Breast epithelium (tissue), 4 donors: Measurements from ENCODE around the gene EIF4G2. TPM values are rescaled to one million over a fixed set of nuclear protein-coding genes. Genes with fewer than 3 reads are reported as not detected.

Experiments
- DNase-seq, 2 donors: peaks; one replicate each; pipeline ENCODE4 v3.0.0-alpha.2; 2019; ENCODE audit warnings: low spot score in 2 of 2
- H3K27ac ChIP-seq, 2 donors: fragments of 200-600 bp; sonication (generic) in 1 of 2; one replicate each; pipeline ENCODE4 v1.5.1; 2016 to 2019; ENCODE audit warnings: mild to moderate bottlenecking in 1 of 2
- H3K27me3 ChIP-seq, 2 donors: fragments of 200-600 bp; sonication (generic) in 1 of 2; one replicate each; pipeline versions ENCODE4 v1.5.1 to v1.6.0; 2017 to 2019; ENCODE audit warnings: control low read depth in 1 of 2, mild to moderate bottlenecking in 1 of 2
- H3K36me3 ChIP-seq: fragments of 200-600 bp; one replicate; pipeline ENCODE4 v1.5.1; 2019
- H3K4me1 ChIP-seq, 2 donors: fragments of 200-600 bp; sonication (generic); one replicate each; pipeline ENCODE4 v1.5.1; 2016 to 2019; ENCODE audit warnings: control low read depth in 1 of 2
- H3K4me3 ChIP-seq, 3 donors: fragments of 200-600 bp; sonication (generic); 1 replicate in 2 of 3; 2 replicates in 1 of 3; pipeline ENCODE4 v1.5.1; 2016 to 2019; ENCODE audit warnings: mild to moderate bottlenecking in 3 of 3, moderate library complexity in 2 of 3
- H3K9me3 ChIP-seq, 2 donors: fragments of 200-600 bp; sonication (generic) in 1 of 2; one replicate each; pipeline ENCODE4 v1.5.1; 2016 to 2019; ENCODE audit warnings: control low read depth in 1 of 2
- CTCF ChIP-seq, 3 donors: fragments of 450-650 bp; IDR thresholded peaks; one replicate each; pipeline ENCODE4 v1.5.1; 2016 to 2017; ENCODE audit warnings: antibody characterized with exemption in 3 of 3, mild to moderate bottlenecking in 3 of 3, moderate library complexity in 3 of 3
- POLR2A ChIP-seq: fragments of 450-650 bp; IDR thresholded peaks from one replicate; pipeline ENCODE4 v1.6.1; 2016; ENCODE audit warnings: antibody characterized with exemption, mild to moderate bottlenecking, moderate library complexity
- POLR2AphosphoS5 ChIP-seq, 3 donors: sonication (generic); formaldehyde crosslinking; IDR thresholded peaks; one replicate each; pipeline ENCODE4 v1.6.1; 2017; ENCODE audit warnings: antibody characterized with exemption in 3 of 3
- intact Hi-C: fragments of 100-400 bp; cut with DNase I; formaldehyde crosslinking; loops from one replicate; pipeline ENCODE4 v1.15.1; 2023; ENCODE audit warnings: low total_unique reads
- total RNA-seq, 3 donors: library from RNA; depleted of rRNA; stranded (reverse); fragments of >200 nt; gene quantifications; one replicate each; pipeline ENCODE4 v1.1.0, GENCODE V29; 2016

The EIF4G2 gene
- 100 to 1,000 TPM; 385 to 456 (median 416) TPM for total RNA-seq

- DNase-seq, result peak; percentile 99
- Histone ChIP-seq H3K27me3 (no peaks in the 10 kb centered on the region), H3K27ac (peak within 1 kb of the TSS; percentile 99), H3K9me3 (no peaks in the 10 kb centered on the region), H3K36me3 (peaks cover 12% of the 10 kb centered on the region), H3K4me1 (peaks cover 7 to 13% of the 10 kb centered on the region in 2 donors), H3K4me3 (peak within 1 kb of the TSS; percentile 83 to 94 (median 85))
- peak; percentile 99 for TF ChIP-seq POLR2A
- TF ChIP-seq POLR2AphosphoS5 (IDR thresholded peaks at IDR 0.05), result peak; percentile 99
- TF ChIP-seq CTCF (IDR thresholded peaks at IDR 0.05), result peak in 2 of 3 donors; percentile 7 to 8
- intact Hi-C loops, result no loop called here
Measured at GRCh38 chr11:10808553-10809372, at the start of gene EIF4G2. TSS of gene EIF4G2 (minus strand) at chr11:10808926.

GRCh38 chr11:10857709-10858438, 49.1 kb upstream of the EIF4G2 start, which contains the start of gene ZBED5:
TSS of gene ZBED5 (minus strand) at chr11:10858053. CDS start at chr11:10854945, 3,108 bp downstream.
- H3K36me3 ChIP-seq, result peaks cover 9% of the 10 kb centered on the region
- H3K27ac ChIP-seq, result peak within 1 kb of the TSS; percentile 95 to 99
- intact Hi-C loops, result no loop called here
- no peaks in the 10 kb centered on the region for H3K9me3 ChIP-seq
- no peaks in the 10 kb centered on the region for H3K27me3 ChIP-seq
- H3K4me3 ChIP-seq, result peak within 1 kb of the TSS; percentile 79 to 93 (median 83)
- peak; percentile 16 to 36 (median 20) for TF ChIP-seq CTCF (IDR thresholded peaks at IDR 0.05)
- TF ChIP-seq POLR2A, result peak; percentile 89
- peak; percentile 91 to 97 (median 97) for TF ChIP-seq POLR2AphosphoS5 (IDR thresholded peaks at IDR 0.05)
- peak; percentile 96 to 97 for DNase-seq
- H3K4me1 ChIP-seq, result peaks cover 0 to 11% of the 10 kb centered on the region in 2 donors

GRCh38 chr11:10857459-10857708, 48.7 kb upstream of the EIF4G2 start:
- intact Hi-C loops, result no loop called here
- Histone ChIP-seq H3K4me3 (peak overlapping the region; percentile 79 to 93 (median 83)), H3K9me3 (no peaks in the 10 kb centered on the region), H3K27me3 (no peaks in the 10 kb centered on the region), H3K27ac (peak overlapping the region; percentile 95 to 99), H3K36me3 (peaks cover 14% of the 10 kb centered on the region), H3K4me1 (peaks cover 0 to 11% of the 10 kb centered on the region in 2 donors)
- no peak for TF ChIP-seq POLR2AphosphoS5 (IDR thresholded peaks at IDR 0.05)
- TF ChIP-seq POLR2A, result no peak
- DNase-seq, result peak in 1 of 2 donors; percentile 52

GRCh38 chr11:10856689-10857458, 48.1 kb upstream of the EIF4G2 start:
- Histone ChIP-seq H3K9me3 (no peaks in the 10 kb centered on the region), H3K27me3 (no peaks in the 10 kb centered on the region), H3K4me1 (peaks cover 0 to 11% of the 10 kb centered on the region in 2 donors), H3K4me3 (peak overlapping the region; percentile 79 to 93 (median 83)), H3K27ac (peak overlapping the region; percentile 95 to 99), H3K36me3 (peaks cover 16% of the 10 kb centered on the region)
- TF ChIP-seq POLR2A, result no peak
- no peak for TF ChIP-seq CTCF (IDR thresholded peaks at IDR 0.05)
- no peak for TF ChIP-seq POLR2AphosphoS5 (IDR thresholded peaks at IDR 0.05)
- intact Hi-C loops, result no loop called here
- DNase-seq, result no peak

GRCh38 chr11:10855295-10855694, 46.6 kb upstream of the EIF4G2 start:
- intact Hi-C loops, result no loop called here
- Histone ChIP-seq H3K4me3 (no peak overlapping the region), H3K9me3 (no peaks in the 10 kb centered on the region), H3K27me3 (no peaks in the 10 kb centered on the region), H3K36me3 (peaks cover 16% of the 10 kb centered on the region), H3K4me1 (peaks cover 0 to 11% of the 10 kb centered on the region in 2 donors), H3K27ac (no peak overlapping the region)
- TF ChIP-seq POLR2AphosphoS5 (IDR thresholded peaks at IDR 0.05) (no peak), CTCF (IDR thresholded peaks at IDR 0.05) (no peak)
- DNase-seq, result no peak
